DND-41 (cell line): ENCODE data around the gene TLR6.

Source experiments
- ATAC-seq: fragments of 200-7000 bp; cut with Tn5 transposase; 3 replicates; pipeline ENCODE4 v1.9.1; 2021; ENCODE audit warnings: low read depth; ENCODE audit not compliant: insufficient read depth
- DNase-seq: peaks from one replicate; pipeline ENCODE4 v3.0.0-alpha.2; 2020
- H2AFZ ChIP-seq: 2 replicates; pipeline ENCODE4 v1.6.0; 2012; ENCODE audit warnings: low read depth, low read length
- H3K27ac ChIP-seq: 2 replicates; pipeline ENCODE4 v1.5.1; 2012; ENCODE audit warnings: low read length, inconsistent platforms
- H3K27me3 ChIP-seq: fragments of 200-600 bp; sonication (generic); 2 replicates; pipeline ENCODE4 v1.6.0; 2012; ENCODE audit warnings: low read length, mild to moderate bottlenecking, inconsistent platforms; ENCODE audit not compliant: insufficient read depth, poor library complexity
- H3K36me3 ChIP-seq: 2 replicates; pipeline ENCODE4 v1.5.1; 2012; ENCODE audit warnings: low read length, inconsistent platforms; ENCODE audit not compliant: insufficient read depth
- H3K4me1 ChIP-seq: 2 replicates; pipeline ENCODE4 v1.5.1; 2012; ENCODE audit warnings: mild to moderate bottlenecking, low read length; ENCODE audit not compliant: insufficient read depth
- H3K4me2 ChIP-seq: 2 replicates; pipeline ENCODE4 v1.6.0; 2012; ENCODE audit warnings: mild to moderate bottlenecking, moderate library complexity, low read length, inconsistent platforms; ENCODE audit not compliant: insufficient read depth
- H3K4me3 ChIP-seq, 2 experiments: fragments of 200-600 bp in 1 of 2; shearing (Covaris generic) in 1 of 2; 2 replicates each; pipeline ENCODE4 v1.5.1; 2012 to 2016; ENCODE audit warnings: inconsistent platforms in 2 of 2, low read length in 2 of 2, mild to moderate bottlenecking in 2 of 2, low read depth in 1 of 2, moderate library complexity in 1 of 2
- H3K79me2 ChIP-seq: 2 replicates; pipeline ENCODE4 v1.6.0; 2012; ENCODE audit warnings: low read length, inconsistent platforms; ENCODE audit not compliant: insufficient read depth
- H3K9ac ChIP-seq: 2 replicates; pipeline ENCODE4 v1.6.0; 2012; ENCODE audit warnings: low read depth, mild to moderate bottlenecking, inconsistent platforms, low read length, moderate library complexity
- H3K9me3 ChIP-seq: 2 replicates; pipeline ENCODE4 v1.5.1; 2012; ENCODE audit warnings: low read length, moderate library complexity, mild to moderate bottlenecking, inconsistent platforms; ENCODE audit not compliant: insufficient read depth, severe bottlenecking
- H4K20me1 ChIP-seq: 2 replicates; pipeline ENCODE4 v1.6.0; 2012; ENCODE audit warnings: low read length; ENCODE audit not compliant: insufficient read depth
- EZH2 ChIP-seq: IDR thresholded peaks from 3 replicates; pipeline ENCODE4 v1.6.1; 2012; ENCODE audit warnings: borderline replicate concordance, low read depth, mild to moderate bottlenecking, moderate library complexity, low read length, inconsistent platforms; ENCODE audit not compliant: severe bottlenecking
- TF ChIP-seq, protein P1 (sequence below): IDR thresholded peaks from 2 replicates; pipeline ENCODE4 v1.5.1; 2012; ENCODE audit warnings: borderline replicate concordance, low read length, moderate library complexity, mild to moderate bottlenecking; ENCODE audit not compliant: poor library complexity, severe bottlenecking; ENCODE audit errors: extremely low read depth

TLR6 gene

DNA sequence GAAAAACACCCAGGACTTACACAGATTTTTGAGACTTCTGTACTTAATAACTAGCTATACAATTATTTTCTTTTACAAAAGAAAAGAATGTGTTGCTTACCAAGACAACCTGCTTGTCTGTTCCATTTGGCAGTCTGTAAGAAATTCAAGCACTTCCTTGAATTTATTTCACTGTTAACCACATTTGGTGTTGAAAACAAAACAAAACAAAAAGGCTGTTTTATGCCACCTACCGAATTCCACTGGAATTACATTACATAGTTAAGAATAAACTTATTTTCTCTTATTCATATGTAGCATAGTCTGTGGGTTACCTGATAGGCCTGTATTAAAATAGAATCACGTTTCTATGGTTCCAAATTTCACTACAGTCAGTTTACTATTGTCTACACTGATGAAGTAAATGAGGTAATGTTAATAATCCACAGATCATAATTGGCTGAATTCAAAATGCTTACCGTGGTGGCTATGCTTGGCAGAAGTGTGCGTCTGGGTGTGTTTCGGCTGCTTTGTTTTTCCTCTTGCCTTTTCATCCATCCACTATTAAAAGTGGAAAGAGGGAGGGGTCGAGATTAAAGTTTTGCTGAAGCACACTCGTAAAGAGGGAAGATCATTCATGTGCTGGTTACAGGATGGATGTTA lies 51.8 kb downstream of the TLR6 start, which contains the start of gene TLR1:
TLR1 (minus strand) TSS at position 138 of the 642 bp plus-strand sequence. CDS start 5,960 bp downstream, outside the sequence.
- H3K27ac ChIP-seq = no peak within 1 kb of the TSS
- no peaks in the 10 kb centered on the region for H4K20me1 ChIP-seq
- peak within 1 kb of the TSS; percentile 55 for H2AFZ ChIP-seq
- H3K9me3 ChIP-seq = peaks cover 13% of the 10 kb centered on the region
- H3K9ac ChIP-seq = no peak within 1 kb of the TSS
- no peak for DNase-seq
- H3K36me3 ChIP-seq = no peaks in the 10 kb centered on the region
- H3K4me1 ChIP-seq = no peaks in the 10 kb centered on the region
- TF ChIP-seq, protein P1, sequence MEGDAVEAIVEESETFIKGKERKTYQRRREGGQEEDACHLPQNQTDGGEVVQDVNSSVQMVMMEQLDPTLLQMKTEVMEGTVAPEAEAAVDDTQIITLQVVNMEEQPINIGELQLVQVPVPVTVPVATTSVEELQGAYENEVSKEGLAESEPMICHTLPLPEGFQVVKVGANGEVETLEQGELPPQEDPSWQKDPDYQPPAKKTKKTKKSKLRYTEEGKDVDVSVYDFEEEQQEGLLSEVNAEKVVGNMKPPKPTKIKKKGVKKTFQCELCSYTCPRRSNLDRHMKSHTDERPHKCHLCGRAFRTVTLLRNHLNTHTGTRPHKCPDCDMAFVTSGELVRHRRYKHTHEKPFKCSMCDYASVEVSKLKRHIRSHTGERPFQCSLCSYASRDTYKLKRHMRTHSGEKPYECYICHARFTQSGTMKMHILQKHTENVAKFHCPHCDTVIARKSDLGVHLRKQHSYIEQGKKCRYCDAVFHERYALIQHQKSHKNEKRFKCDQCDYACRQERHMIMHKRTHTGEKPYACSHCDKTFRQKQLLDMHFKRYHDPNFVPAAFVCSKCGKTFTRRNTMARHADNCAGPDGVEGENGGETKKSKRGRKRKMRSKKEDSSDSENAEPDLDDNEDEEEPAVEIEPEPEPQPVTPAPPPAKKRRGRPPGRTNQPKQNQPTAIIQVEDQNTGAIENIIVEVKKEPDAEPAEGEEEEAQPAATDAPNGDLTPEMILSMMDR = peak; percentile 61
- TF ChIP-seq EZH2 = no peak
- H3K27me3 ChIP-seq = no peaks in the 10 kb centered on the region
- H3K4me3 ChIP-seq = no peak within 1 kb of the TSS
- ATAC-seq = peak; percentile 49
- no peak within 1 kb of the TSS for H3K4me2 ChIP-seq
- no peaks in the 10 kb centered on the region for H3K79me2 ChIP-seq

DNA sequence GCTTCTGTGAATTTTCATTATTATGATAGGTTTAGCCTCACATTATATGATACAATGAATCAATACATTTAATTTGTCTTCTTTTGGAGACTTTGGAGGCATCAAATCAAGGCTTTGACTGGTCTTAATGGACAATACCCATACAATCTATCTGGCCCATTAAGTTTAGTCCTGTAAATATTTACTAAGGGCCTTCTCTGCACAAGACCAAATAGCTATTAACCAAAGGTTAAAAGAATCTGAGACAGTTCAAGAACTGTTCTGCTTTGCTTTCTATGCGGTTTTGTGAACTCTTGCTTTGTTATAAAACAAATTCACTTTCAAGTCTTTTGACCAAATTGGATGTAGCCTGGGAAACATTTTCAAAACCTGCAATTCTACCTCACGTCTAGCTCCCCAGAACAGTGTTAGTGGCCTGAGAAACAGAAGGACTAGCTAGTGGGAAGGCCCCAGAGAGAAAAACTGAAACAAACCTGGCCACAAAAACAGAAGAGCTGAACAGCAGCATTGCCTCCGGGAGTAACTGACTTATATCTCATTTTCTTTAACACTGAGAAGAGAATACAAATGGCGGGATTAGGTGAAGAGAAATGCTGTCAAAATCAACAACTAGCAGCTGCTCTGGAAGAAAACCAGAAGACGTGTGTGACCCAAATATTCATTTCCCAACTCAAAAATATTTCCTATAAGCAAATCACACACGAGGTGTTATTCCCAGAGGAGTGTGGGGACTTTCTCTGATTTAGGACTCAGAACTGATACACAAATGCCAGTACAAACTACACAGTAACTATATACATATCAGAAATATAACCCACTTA lies 52.6 kb downstream of the TLR6 start:
- Histone ChIP-seq H3K27ac (no peak overlapping the region), H2AFZ (peak overlapping the region; percentile 55), H3K36me3 (no peaks in the 10 kb centered on the region), H3K79me2 (no peaks in the 10 kb centered on the region), H3K27me3 (no peaks in the 10 kb centered on the region), H3K9me3 (peaks cover 13% of the 10 kb centered on the region), H3K4me3 (no peak overlapping the region), H3K9ac (no peak overlapping the region), H4K20me1 (no peaks in the 10 kb centered on the region), H3K4me1 (no peaks in the 10 kb centered on the region), H3K4me2 (no peak overlapping the region)
- ATAC-seq = no peak
- no peak for TF ChIP-seq EZH2
- TF ChIP-seq, protein P1 = no peak
- DNase-seq = no peak

DNA sequence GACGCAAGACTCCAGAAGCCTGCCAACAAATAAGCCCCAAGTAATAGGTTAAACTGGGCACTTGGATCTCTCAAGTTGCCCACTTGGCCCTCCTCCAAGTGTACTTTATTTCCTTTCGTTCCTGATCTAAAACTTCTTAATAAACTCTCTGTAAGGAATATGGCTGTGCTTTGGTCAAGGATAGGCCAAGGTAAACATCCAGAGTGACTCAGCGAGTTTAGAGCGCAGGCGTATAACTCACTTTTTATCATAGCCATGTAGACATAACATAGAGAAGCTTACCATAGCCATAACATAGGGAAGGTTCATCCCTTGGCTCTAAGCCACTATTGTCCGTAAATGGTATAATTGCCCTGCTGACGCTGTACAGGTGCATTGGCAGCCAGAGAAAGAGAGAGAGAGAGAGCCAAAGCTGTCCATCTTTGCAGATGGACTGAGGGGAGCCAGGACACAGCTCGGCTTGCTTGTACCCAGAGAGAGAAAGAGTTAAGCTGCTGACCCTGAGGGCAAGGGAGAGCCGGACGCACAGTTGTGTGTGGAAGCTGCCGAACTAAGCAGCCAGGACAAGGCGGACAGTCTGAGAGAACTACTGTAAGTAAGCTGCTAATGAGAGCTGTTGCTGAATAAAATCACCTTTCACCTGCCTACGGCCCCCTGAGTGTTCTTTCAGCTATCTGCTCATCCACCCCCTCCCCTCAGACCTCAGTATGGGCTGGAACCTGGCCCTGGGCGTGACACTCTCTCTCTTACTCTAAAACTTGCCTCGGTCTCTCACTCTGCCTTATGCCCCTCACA lies 53.9 kb downstream of the TLR6 start:
- H3K4me1 ChIP-seq = no peaks in the 10 kb centered on the region
- DNase-seq (peak; percentile 31), ATAC-seq (no peak)
- no peaks in the 10 kb centered on the region for H3K27me3 ChIP-seq
- peaks cover 13% of the 10 kb centered on the region for H3K9me3 ChIP-seq
- H3K36me3 ChIP-seq = no peaks in the 10 kb centered on the region
- TF ChIP-seq EZH2 = no peak
- TF ChIP-seq, protein P1 = no peak
- no peak overlapping the region for H3K4me2 ChIP-seq
- H3K79me2 ChIP-seq = no peaks in the 10 kb centered on the region
- H3K9ac ChIP-seq = no peak overlapping the region
- H4K20me1 ChIP-seq = no peaks in the 10 kb centered on the region
- H3K4me3 ChIP-seq = no peak overlapping the region
- H2AFZ ChIP-seq = no peak overlapping the region
- no peak overlapping the region for H3K27ac ChIP-seq
